Superior temporal gyrus (tissue), 1 donor: Measurements from ENCODE around the gene YPEL1.
A peak's percentile ranks its signal among the peaks of the same experiment; 100 is the strongest.

Source experiments
- DNase-seq: peaks from one replicate; pipeline ENCODE4 v3.0.0-alpha.2; 2016; ENCODE audit errors: extremely low spot score

YPEL1 gene, protein sequence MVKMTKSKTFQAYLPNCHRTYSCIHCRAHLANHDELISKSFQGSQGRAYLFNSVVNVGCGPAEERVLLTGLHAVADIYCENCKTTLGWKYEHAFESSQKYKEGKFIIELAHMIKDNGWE

DNA sequence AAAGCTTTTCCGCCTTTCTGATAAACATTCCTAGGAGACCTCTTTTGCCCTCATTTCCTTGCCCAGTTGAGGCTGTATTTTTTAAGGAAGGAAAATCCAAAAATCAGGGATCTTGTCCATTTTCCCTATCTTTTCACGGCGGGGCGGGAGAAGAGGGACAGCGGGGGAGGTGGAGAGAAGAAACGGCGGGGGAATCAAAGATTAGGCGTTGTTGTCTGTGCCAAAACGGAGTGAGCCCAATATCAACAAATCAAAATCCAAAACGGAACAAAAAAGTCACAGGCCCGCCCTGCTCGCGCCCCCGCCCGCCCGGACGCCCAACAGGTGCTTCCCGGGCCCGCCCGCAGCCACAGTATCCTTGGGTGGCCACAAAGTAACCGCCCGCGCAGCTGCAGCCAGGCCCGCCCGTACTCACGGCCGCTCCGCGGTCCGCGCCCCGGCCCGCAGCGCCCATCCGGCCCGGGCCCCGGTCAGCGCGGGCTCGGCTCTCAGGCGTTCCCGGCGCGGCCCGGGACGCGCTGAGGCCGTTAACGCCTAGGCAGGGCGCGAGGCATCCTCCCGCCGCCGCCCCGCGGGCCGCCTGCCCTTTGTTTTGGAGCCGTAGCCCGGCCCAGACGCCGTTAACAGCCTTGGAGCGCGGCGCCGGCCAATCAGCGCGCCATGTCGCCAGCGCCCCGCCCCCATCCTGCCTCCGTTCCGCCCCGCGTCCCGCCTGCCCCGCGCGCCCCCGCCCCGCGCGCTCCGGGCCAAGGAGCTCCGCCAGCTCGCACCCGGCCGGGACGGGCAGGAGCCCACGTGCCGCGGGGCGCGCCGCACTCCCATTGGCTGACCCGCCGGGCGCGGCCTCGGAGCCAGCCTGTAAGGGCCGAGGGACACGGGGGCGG is at the start of gene YPEL1:
Gene YPEL1, minus strand, starts transcription at position 595 of the 884 bp plus-strand sequence. CDS start 25,050 bp downstream, outside the sequence.
- peak; percentile 93 for DNase-seq

DNA sequence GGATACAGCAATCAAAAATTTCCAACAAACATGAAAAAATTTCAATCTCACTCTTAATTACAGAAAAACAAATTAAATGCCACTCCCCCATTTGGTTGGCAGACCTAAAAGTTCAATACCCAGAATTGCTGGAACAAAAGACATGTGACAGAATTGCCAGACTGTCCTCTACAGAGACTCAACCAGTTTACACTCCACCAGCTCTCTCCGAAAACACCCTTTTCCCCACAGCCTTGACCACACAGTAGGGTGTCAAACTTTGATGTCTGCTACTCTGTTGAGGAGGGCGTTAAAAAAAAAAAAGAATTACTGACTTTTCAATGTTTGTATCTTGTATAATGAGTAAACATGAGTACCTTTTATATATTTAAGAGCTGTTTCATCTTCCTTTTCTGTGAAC is 44.7 kb upstream of the YPEL1 start:
- DNase-seq = no peak

DNA sequence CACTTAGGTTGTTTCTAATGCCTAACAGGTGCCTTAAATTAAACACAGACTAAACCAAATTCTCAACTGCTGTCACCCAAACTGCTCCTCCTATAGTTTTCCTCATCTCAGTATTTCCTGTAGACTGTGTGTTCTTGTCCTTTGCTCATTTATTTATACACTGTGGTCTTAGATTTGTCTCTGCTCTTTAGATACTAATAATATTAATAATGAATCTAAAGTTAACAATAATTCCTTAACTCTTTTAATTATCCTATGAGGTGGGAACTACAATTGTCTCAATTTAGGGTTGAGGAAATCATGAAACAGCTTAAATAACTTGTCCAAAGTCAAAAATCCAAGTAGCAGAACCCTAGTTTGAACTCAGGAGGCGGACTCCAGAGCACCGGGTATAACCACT is 43.9 kb upstream of the YPEL1 start:
- DNase-seq = no peak

DNA sequence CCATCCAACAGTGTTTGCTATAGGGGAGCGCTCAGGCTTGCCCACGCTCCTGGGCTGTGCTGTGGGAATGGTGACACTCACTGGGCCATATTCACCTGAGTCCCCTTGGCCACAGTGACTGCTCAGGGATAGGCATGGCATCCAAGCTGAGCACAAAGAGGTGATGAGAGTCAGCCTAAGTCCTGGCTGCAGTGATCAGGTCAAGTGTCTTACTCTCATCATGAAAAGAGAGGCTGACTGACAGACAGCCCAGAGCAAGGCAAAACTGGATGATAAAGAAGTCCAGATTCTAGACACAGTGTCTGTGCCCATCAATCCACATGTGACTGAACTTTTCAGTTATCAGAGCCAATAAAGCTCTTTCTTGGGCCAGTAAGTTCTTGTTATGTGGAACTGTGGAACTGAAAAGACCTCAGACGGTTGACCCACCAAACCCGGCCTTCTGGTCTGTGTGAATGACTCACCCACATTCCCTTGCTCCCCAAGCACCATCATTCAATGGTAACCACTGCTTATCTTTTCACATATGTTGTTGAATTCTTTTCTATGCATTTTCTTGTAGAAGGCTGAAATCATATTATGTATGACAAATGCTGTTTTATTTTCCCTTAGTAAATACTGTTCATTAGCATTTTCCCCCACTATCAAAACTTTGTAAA is 43.2 kb upstream of the YPEL1 start:
- no peak for DNase-seq

DNA sequence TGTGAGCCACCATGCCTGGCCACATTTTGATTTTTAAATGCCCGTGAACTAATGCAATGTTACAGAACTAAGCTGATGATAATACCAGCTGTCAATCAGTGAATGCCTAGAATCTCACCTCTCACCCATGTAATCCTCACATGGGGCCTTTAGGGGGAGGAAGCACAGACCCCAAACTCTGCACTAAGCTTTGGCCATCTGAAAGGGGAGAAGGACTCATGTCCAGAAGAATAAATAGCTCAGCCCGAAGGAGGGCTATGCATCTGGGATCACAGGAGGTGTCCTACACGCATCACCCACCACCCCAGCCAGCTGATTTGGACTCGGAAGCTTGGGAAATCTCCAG is 36.0 kb upstream of the YPEL1 start:
- DNase-seq = no peak

DNA sequence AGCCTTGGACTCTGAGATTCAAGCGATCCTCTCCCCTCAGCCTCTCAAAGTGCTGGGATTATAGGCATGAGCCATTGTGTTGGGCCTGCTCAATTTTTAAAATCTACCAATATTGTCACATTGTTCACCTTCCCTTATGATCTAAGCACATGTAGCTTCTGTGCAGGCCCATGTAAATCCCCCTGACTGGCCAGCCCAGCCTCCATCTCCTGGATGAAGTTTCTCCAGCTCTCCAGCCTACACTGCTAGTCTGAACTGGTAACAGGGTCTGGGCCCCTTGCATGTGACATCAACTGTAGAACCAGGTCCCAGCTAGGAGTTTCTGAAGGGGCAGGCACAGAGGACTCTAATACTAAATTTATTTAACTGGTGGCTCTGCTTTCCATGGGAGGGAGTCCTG is 32.8 kb upstream of the YPEL1 start:
- no peak for DNase-seq

DNA sequence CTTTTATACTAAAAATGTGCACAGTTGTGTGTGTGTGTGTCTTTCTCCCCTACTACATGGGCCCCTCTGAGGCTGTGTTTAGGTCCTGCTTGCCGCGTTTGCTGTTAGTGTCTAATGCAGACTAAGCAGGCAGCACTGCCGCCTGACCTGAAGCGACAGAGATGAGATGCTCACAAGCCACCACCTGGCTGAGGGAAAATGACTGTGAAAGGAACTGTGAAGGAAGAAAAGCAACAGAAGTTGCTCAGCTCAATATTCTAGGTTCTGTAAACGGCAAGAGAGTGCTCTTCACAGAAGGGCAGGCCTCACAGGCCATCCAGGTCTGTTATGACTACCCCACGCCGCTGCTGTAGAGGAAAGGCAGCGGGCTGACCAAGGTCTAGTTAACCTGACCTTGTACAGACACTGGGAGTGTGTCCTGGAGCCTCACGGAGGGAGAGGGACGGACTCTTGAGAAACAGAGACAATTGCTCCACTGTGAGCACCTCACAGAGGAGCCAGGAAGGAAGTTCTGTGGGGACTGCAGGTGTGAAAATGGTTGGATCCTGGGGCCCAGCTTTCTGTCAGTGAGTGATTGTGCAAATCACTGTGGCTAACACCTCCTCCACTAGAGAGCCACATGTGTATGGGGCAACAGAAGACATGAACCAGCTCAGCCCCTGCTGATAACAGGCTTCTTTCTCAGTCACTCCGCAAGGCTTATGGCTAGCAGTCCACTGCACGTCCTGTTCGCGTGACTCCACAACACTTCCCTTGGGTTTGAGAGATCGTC is 31.3 kb upstream of the YPEL1 start:
- DNase-seq = no peak

DNA sequence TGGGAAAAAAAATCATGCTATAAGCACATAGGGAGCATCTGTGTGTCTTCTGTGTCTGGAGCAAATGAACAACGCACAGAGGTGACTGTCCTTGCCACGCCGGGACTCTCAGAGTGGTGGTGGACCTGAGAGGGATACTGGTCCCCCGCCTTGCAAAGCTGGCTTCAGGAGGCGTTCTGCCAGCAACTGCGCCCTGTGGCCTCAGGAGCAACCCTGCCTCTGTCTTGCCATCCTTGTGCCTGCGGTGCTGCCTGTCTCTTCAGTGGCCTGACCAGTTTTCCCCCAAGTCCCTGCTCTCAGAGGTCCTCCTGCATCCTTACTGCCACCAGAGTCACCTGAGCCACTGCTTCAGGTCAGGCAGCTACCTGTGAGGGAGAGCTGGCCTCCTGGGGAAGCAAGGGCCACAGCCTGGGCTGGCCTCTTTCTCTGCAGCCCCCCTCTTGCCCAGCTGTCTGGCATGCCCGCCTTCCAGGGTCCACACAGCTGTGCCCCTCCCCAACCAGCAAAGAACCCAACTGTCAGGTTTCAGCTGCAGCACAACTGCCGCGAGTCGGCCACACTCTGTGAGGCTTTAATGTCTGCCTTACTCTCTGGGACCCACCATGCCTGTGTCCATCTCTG is 30.4 kb upstream of the YPEL1 start:
- DNase-seq = no peak

DNA sequence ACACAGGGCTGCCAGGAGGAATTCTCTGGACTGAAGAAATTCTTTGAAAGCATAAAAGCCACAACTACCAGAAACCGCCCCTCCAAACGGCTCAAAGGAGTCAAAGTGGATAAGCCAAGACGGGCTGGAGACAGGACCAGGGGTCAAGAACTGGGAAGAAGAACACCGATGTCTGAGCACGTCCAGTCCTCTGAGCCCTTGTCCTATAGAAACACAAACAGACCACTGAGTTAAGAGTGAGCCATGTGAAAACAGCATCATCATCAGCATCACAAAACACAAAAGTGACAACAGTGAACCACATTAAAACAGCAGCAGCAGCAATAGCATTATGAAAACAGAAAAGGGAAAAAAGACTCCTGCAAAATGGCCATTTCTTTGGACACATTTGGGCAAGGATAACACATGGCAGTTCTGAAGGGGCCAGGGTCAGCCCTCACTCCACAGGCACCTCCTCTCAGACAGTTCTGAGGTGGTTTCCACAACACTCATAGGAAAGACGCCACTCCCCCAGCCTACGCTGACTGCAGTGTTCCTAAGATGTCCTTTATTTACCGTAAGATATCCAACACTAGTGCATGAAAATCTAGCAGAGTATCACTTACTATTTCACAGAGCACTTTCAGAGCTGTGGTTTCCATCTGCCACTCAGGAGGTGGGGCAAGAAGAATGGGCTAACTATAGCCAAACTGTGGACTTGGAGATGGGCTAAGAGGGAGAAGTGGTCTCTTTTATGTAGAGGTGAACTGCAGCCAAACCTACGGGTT is 28.6 kb upstream of the YPEL1 start:
- DNase-seq = no peak

DNA sequence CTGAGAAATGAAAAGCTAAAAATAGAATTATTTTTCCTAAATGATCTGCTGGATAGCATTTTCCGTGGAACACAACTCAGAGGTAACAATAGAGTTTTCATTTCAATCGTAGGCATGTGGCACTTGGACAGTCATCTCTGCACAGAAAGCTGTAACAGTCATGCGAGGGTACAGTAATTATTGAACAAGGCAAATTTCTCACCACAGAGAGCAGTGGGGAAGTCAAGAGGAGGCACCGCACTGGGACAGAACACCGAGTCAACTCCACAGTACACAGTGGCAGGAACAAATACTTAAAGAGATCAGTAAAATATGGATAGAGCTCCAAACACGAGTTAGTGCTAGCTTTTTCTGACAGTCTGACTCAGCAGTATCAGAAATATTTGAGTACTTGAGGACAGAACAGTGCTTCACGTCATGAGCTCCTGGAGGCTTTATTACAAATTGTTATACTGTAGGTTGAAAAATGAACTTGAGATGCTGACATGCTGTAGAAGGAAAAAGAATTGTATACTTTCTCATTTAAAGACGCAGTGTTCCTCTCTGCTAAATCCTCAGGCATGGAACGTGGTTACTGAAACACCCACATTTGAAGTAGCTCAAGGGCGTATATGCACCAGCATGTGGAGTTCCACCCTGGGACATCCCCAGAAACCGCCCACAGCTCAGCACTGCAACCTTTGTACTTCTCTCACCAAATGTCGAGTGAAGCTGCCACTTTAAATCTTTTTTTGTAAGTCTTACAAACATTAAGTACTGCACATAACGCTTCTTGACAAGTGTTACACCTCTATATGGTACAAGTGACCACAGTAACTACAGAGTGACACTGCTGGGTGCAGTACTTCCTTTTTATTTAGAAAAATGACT is 27.4 kb upstream of the YPEL1 start:
- DNase-seq = peak; percentile 44

DNA sequence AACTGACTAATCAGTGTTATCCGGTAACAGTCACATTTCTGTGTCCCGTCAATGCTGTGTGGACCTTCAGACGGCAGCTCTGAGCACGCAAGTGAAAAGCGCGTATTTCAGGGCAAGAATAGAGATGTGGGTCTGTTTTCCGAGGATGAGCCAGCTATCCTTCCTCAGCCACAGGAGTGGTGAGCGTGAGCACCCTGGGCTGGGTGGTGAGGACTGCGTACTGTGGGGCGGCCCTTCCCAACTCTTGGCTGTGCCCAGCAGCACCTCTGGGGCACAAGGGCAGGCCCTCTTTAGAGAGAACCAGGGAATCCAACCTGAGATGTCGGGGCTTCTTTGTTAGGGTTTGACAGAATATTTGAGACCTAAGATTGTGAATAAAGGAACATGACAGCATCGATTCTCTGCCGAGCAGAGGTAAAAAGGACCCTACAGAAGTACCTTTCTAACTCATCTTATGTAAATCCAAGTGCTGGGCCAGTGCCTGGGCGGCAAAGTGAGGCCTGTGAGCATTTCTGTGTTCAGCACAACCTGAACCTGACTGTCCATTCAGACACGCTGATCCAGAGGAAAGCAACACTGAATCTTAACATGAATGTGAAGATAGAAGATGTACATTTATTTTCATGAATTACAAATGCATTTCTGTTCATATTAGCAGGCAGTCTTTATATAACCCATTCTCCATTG is 26.5 kb upstream of the YPEL1 start:
- DNase-seq = peak; percentile 16

DNA sequence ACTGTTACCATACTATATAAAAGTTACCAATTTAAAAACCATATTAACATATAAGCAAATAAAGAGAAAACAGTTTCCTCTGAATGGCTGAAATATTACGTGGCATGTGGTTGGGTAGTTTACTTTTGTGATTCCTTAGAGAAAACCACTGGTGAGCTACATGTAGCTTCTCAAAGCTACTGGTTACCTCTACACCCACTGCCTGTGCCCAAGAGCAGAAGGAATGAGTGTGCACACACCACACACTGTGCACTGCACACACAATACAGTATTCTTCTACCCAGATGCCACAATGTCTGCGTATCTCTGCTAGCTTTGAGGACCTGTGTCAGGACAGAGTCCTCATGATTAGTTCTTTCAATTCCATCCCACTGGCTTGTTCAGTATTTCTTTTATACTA is 25.5 kb upstream of the YPEL1 start:
- DNase-seq = no peak

DNA sequence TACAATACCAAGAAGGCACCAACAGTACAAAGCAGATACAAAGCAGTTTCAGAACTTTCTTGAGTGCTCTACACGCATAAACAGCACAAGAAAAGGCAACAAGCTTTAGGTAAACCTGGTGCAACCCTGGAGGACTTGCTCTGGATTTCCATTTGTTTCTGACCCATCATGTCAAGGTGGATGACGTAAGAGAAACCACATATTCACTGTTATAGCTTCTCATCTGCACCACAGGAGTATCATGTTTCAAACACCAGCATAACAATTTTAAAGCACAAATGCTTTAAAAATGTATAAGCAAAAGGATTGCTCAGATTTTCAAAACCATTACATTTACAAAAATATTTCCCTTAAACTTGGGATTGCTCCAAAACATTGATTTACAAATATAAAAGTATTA is 25.0 kb upstream of the YPEL1 start:
- peak; percentile 15 for DNase-seq

DNA sequence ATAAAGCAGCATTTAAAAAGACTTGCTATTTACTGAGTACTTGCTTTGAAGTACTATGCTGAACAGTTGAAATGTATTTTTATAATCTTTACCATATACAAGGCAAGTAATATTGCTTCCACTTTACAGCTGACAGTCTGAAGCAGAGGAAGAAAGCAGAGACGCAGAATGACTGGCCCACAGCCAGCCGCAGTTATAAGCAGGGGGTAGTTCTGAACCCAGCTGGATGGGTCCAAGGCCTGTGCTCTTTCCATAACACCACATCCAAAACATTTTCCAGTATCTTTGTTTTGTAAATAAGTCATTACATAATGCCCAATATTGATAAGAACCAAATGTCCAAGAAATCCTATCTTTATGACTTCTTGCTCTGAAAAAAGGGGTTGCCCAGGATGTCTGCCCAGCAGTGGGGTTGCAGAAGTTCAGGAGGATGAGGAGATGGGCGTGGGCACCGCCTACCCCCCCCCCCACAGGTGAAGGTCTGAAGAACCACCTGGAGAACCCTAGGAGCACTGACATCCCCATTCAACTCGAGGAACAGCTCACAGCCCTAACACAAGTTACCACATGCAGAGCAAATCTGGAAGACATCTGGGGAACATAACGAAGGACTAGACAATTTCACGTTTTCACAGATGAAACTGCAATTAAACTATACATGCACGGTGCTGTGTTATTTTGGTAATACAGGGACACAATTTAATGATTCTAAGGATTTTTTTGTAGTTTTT is 24.2 kb upstream of the YPEL1 start:
- peak; percentile 32 for DNase-seq

DNA sequence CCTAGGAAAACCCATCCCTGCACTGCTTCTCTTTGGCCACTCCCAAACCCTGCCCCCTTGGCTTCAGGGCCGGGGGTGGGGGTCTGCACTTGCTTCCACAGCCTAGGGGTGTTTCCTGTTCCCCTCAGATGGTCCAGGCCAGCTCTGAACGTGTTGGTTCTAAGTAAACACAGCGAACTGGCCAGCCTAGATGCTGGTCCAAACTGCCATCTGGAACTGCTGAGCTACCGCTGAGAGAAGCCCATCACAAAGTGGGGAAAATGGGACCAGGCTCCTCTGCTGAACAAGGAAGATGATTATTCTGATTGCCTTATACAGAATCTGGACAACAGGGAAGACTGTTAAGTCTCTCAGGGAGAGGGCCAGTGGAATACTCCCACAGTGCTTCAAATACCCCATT is 23.5 kb upstream of the YPEL1 start:
- DNase-seq = peak; percentile 30

DNA sequence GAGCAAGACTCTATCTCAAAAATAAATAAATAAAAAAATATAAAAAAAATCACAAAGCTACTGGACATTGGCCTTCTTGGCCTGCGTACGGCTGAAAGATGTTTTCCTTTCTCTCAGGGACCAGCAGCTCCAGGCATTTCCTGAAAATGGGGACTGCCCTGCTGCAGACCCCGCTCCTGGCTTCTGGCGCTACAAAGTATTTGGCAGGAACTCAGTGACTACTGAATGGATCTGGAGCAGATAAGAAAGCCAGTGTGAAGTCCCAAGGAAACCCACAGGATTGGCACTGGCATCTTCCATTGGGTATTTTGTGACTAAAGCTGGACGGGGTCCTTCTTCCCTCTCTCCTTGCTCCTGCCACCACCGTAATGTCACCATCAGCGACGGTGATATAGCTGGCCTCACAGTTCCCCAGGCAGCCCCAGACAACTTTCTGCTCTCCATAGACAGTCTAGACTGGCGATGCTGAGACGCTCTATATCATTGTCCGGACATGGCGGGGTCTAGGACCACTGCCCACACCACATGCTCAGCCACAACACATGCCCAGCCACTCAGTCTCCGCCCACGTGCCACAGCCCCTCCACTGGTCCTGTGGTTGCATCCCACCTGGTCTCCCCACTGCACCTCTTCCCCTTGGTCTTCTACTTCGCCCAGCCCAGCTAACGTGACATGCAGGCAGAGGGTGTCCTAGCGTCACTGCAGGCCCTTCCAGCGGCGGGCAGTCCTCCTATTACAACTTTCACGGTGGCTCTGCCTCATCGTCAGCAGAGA is 22.7 kb upstream of the YPEL1 start:
- DNase-seq = no peak

DNA sequence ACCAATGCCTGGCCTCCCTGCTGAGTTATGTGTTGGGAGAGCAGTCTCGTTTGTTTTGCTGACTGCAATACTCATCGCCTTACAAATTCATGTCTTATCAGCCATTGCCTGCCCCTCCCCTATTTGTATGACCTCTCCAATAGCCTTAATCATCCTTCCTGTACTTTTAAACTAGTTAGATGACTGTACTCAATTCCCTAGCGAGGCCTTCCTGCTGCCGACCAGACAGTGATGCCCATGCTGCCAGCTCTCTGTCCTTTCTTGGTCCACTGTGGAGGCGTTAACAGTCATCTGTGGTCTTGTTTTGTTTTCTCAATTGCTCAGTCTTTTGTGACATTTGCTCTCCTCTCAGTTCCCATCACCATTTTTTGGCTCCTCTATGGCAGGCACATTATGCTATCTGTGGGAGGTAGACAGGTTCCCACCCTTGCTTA is 20.3 kb upstream of the YPEL1 start:
- no peak for DNase-seq

DNA sequence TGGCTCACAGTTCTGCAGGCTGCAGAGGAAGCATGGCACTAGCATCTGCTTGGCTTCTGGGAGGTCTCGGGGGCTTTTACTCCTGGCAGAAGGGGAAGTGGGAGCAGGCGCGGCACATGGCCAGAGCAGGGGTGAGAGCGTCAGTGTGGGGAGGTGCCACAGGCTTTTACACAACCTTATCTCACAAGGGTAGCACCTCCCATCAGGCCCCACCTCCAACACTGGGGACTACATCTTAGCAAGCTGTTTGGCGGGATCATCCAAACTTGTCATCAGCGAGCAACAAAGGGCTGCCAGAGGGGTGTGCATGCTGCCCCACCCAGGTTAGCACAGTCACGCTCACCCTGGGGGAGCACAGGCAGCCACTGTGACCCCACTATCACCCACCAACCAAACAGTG is 18.9 kb upstream of the YPEL1 start:
- no peak for DNase-seq
